HG03045 (cell line): ENCODE measurements around the gene ABLIM3.
"Not testable (repeated sequence)": the region's sequence is repeated elsewhere in the genome, so short reads cannot be mapped to it uniquely, and the experiment has no call there.

Experiments
- ATAC-seq: cut with Tn5 transposase; IDR thresholded peaks from one replicate; pipeline ENCODE4 v1.9.1; 2021; ENCODE audit warnings: mild to moderate bottlenecking, moderate library complexity; ENCODE audit not compliant: unreplicated experiment

ABLIM3 gene

GRCh38 chr5:149185067-149185466 lies 43.8 kb downstream of the ABLIM3 start:
- ATAC-seq: no peak

DNA sequence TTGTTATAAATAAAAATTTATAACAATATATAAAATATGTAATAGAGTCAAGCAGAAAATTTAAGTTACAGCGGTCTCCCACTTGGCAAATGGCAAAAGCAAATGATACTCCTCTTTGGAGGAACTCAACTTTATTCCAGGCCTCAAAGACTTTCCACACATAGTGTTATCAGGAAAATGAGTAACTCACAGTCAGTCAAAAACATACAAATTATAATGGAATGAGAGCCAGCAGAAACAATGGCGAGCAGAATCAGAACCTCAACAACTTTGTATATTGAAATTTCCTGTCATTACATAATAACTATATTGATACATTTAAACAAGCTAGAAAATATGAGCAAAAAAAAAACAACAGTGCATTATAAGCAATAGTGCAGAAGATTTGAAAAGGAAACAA lies 45.2 kb downstream of the ABLIM3 start:
- no peak for ATAC-seq

DNA sequence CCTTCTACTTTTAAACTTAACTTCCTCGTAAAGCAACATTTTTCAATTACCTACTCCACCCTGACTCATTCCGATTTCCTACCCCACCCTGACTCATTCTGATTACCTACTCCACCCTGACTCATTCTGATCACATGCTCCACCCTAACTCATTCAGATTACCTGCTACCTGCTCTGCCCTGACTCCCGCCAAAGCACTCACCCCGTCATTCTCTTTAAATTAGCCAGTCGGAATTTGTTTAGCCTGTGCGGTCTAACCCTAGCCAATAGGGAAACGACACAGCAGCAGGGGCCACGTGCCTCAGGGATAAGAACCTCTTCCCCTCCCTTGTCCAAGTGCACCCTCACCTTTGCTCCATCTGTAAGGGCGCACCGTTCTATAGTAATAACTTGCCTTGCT lies 46.3 kb downstream of the ABLIM3 start:
- not testable (repeated sequence) for ATAC-seq

GRCh38 chr5:149188383-149188782 lies 47.1 kb downstream of the ABLIM3 start:
- no peak for ATAC-seq

- ATAC-seq: no peak
These were observed 54.1 kb downstream of the ABLIM3 start for GRCh38 chr5:149195337-149195887.

- ATAC-seq: no peak
These were observed 54.7 kb downstream of the ABLIM3 start for GRCh38 chr5:149195962-149196361.

DNA sequence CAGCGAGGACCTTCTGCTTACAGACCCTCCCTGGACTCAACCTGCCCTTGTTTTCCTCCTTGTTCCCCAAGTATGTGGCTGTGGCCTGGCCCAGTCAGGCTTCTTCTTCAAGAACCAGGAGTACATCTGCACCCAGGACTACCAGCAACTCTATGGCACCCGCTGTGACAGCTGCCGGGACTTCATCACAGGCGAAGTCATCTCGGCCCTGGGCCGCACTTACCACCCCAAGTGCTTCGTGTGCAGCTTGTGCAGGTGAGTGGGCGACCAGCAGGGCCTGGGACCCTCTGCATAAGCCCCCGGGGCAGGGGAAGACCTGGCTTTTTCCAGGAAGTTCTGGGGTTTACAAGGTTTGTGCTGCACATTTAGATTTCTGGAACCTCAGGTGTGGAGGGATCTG lies 56.9 kb downstream of the ABLIM3 start:
- ATAC-seq: no peak

- ATAC-seq: no peak
These were observed 59.1 kb downstream of the ABLIM3 start for GRCh38 chr5:149200355-149200754.

DNA sequence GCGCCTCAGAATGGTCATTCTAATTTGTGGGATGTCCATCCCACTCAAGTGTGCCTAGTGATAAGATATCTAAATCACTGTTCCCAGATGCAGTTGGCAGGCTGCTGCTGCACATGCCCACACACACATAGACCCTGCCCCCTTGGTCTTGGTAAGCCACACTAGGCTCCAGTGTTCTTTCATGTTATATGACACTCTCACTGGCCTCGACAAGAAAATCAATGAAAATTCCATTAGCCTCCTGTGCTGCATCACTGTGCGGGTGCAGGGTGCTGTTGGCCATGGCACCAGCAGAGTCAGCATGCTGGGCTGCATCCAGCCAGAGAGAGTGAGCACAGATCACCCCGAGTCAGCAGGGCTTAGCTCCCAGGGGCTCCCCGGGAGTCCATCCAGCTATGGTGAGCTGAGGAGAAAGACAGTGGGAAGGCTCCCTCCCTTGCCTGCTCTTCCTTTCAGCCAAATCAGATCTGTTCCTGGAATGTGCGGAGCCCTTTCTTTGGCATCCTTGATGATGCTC lies 59.9 kb downstream of the ABLIM3 start:
- no peak for ATAC-seq

- no peak for ATAC-seq
These were observed 61.7 kb downstream of the ABLIM3 start for GRCh38 chr5:149202910-149203451.

GRCh38 chr5:149203921-149204441 lies 62.7 kb downstream of the ABLIM3 start:
- ATAC-seq: no peak

DNA sequence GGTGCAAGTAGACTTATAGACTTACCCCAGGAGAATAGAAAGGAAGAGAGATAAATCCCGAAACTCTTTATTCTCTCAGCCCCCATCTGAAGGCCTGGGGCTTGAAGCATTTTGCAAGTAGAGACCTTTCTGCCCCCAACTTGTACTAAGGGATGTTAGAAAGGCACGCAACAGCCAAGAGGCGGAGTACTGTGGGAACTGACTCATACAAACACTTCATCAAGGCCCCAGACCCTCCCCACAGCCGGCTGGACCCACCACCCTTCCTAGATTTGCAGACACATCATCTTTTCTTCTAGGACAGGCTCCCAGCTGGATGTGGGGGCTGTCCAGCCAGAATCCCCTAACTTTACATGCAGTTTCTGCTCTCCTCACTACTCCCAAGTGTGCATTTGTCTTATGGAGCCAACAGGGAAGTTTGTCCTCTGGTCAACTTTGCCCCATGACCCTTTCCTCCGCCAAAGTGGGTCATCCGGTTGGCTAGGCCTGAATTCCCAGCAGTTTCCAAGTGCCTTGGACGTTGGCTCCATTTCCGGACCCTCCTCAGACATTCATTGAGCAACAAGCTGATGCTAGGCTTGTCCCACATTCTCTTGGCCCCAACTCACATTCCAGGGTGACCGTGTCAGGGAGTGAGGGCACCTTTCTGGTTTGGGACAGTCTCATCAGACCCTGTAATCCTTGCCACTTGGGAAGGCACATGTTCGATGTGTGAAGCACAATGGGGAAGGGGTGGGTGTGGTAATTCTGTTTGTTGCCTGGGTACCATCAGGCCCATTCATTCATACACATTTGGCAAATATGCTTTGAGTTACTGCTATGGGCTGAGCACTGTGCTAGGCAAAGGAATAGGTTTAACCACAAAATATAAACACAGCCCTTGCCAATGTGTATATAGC lies 64.6 kb downstream of the ABLIM3 start:
- no peak for ATAC-seq

GRCh38 chr5:149206524-149207141 lies 65.3 kb downstream of the ABLIM3 start:
- no peak for ATAC-seq

DNA sequence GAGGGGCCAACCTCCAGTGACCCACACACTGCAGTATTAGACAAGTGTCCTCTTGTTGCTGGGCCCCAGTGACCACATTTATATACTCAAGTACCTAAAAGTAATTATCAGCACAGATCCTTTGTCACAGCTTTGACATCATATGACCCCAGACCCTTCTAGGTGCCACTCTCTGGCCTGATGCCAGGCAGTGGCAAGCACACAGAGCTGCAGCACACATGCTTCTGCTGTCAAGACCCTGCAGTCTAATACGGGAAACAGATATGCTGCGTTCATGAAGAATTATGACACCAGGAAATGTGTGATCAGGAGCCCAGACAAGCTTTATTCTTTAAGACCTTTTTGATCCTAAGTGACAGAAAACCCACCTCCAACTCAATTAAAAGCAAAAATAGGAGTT lies 66.5 kb downstream of the ABLIM3 start:
- no peak for ATAC-seq

DNA sequence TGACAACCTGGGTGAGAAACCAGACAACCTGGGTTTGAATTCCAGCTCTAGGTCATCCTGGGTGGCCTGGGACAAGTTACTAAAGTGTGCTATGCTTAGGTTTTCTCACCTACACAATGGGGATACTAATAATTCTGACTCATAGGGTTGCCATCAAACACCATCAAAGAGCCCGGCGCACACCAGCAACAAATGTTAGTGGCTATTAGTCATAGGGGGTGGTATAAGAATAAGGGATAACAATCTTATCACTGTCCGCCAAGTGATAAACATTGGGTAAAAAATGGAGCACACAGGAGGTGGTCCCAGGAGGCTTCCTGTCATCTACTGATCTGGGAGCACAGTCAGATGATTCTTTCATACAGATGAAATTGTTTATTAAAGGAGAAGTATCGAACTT lies 68.9 kb downstream of the ABLIM3 start:
- ATAC-seq: no peak

DNA sequence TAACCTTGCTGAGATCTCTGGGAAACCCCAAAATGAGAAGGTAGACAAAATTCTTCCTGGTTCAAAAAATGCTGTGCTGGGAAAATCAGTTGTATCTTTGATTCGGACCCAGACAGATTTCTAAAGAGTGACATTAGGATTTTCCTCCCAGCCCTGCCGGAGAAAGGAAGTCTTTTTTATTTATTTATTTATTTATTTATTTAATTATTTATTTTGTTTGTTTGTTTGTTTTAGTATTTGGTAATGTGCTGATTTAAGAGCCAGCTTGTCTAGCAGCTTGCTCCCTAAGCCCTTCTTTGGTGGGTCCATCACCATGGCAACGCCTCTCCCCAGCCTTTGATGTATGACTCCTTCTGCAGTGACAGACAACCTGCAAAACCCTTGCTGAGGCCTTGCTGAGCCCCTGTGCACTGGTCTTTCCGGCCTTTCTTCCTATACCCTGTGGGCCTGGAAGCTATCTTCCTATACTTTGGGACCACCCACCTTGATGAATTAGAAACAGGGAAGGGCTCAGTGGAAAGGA lies 69.7 kb downstream of the ABLIM3 start:
- no peak for ATAC-seq

DNA sequence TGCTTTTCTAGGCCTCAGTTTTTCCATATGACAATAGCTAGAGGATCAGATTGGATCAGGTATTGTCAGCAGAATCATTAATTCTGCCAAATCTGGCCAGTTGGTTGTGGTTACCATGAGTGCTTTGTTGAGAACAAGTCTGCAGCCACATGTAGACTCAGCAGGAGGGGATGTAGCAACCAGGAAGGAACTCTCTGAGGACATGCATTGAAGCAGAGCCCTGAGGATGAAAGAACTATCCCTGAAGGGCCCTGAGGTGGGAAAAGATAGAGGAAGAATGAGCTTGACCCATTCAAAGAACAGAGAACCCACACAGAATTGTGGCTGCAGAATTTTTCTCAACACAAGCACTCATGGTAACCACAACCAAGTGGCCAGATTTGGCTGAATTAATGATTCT lies 70.3 kb downstream of the ABLIM3 start:
- no peak for ATAC-seq

GRCh38 chr5:149212198-149212951 lies 71.1 kb downstream of the ABLIM3 start:
- no peak for ATAC-seq

DNA sequence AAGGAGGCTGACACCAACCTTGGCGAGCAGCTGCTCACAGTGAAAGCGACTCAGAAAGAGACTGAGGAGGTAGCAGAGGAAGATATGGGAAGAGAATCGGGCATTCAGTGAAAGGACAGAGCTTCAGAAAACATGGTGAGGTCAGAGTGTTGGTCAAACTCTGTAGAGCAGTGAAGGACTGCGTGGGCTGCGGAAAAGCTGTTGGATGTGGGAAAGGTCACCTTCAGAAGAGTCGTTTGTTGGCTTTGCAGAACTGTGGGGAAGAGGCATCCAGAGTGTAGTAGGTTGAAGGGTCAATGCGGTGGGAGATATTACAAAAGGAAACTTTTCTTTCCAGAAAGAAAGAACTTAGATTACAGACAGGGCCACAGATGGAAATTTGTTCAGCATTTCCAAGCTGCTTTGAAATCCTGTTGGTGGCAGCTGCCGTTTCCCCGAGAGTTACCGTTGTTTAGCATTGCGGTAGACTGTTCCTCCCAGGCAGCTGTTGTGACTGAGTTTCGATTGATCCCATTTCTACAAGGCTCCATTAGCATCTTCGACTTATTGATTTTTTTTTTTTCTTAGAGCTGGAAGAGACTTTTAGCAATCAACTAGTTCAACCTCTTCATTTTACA lies 72.1 kb downstream of the ABLIM3 start:
- no peak for ATAC-seq
